Measurements from ENCODE around the gene HNF1B. TPM values are rescaled to one million over a fixed set of nuclear protein-coding genes. Genes with fewer than 3 reads are reported as not detected.

HNF1B gene
- total and polyA plus RNA-seq, 7 experiments from 2014 or later: 1.4 TPM; not detected in 6

GRCh38 chr17:37725021-37725595 is 19.8 kb downstream of the HNF1B start:
- no peaks in the 10 kb centered on the region for H3K9me3 ChIP-seq (ENCODE audit: control insufficient read depth in 2 of 3, low read length in 3 of 3)
- CTCF ChIA-PET: interaction anchor here (0.9 kb wide), 1 partner anchor 53 kb away, joined by 3 read pairs; no protein-coding TSS in a partner anchor
- H3K27me3 Mint-ChIP-seq: peaks cover 0 to 9% (median 5%) of the 10 kb centered on the region in 5 donors
- H3K4me3 Mint-ChIP-seq: no peak overlapping the region
- no peaks in the 10 kb centered on the region for H3K36me3 Mint-ChIP-seq
- intact Hi-C loops (cut with micrococcal nuclease): no loop called here
- H3K27ac Mint-ChIP-seq: no peak overlapping the region
- ATAC-seq (no peak), DNase-seq (no peak)
- H3K4me3 ChIP-seq (ENCODE audit: low read length): no peak overlapping the region
- no peaks in the 10 kb centered on the region for H3K36me3 ChIP-seq (ENCODE audit: control insufficient read depth in 2 of 3, insufficient read depth in 3 of 3, low read length in 3 of 3)
- H3K27me3 ChIP-seq (ENCODE audit: control insufficient read depth in 2 of 2, insufficient read depth in 2 of 2, low read length in 2 of 2): no peaks in the 10 kb centered on the region
- H3K4me1 ChIP-seq (ENCODE audit: control insufficient read depth in 2 of 2, insufficient read depth in 2 of 2, low read length in 2 of 2): no peaks in the 10 kb centered on the region
- POLR2A ChIA-PET: no interaction called here
- no peak overlapping the region for H3K27ac ChIP-seq (ENCODE audit: low read depth, low read length)
- H3K9me3 Mint-ChIP-seq: no peaks in the 10 kb centered on the region
- no peaks in the 10 kb centered on the region for H3K4me1 Mint-ChIP-seq

DNA sequence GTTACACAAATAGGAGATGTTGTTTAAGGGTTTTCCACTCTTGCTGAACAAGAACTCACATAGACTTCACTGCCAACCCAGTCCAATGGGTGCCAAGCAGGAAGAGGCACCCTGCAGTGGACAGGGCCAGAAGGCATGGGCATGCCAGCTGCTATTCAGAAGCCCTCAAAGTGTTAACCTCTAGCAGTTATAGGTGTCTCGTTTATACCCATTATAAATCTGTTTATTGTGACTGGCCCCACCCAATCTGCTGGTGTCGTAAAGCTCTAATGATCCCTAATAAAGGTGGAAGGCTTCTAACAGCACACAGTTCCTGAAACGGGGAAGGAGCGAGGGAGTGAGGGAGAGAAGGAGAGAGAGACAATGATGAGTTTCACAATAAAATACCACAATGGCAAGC is 23.9 kb downstream of the HNF1B start:
- Mint-ChIP-seq H3K4me3 (no peak overlapping the region), H3K4me1 (peaks cover 0 to 11% (median 0%) of the 10 kb centered on the region in 7 donors), H3K36me3 (no peaks in the 10 kb centered on the region), H3K27me3 (peaks cover 0 to 37% (median 5%) of the 10 kb centered on the region in 5 donors), H3K9me3 (no peaks in the 10 kb centered on the region), H3K27ac (no peak overlapping the region)
- Histone ChIP-seq H3K27ac (ENCODE audit: low read depth, low read length) (no peak overlapping the region), H3K9me3 (ENCODE audit: control insufficient read depth in 2 of 3, low read length in 3 of 3) (no peaks in the 10 kb centered on the region), H3K4me1 (ENCODE audit: control insufficient read depth in 2 of 2, insufficient read depth in 2 of 2, low read length in 2 of 2) (no peaks in the 10 kb centered on the region), H3K4me3 (ENCODE audit: low read length) (no peak overlapping the region), H3K36me3 (ENCODE audit: control insufficient read depth in 2 of 3, insufficient read depth in 3 of 3, low read length in 3 of 3) (no peaks in the 10 kb centered on the region), H3K27me3 (ENCODE audit: control insufficient read depth in 2 of 2, insufficient read depth in 2 of 2, low read length in 2 of 2) (no peaks in the 10 kb centered on the region)
- POLR2A ChIA-PET: no interaction called here
- CTCF ChIA-PET: no interaction called here
- intact Hi-C loops (cut with micrococcal nuclease): no loop called here
- DNase-seq (no peak), ATAC-seq (no peak)

GRCh38 chr17:37719866-37720265 is 25.0 kb downstream of the HNF1B start:
- DNase-seq (no peak), ATAC-seq (no peak)
- CTCF ChIA-PET: no interaction called here
- POLR2A ChIA-PET: no interaction called here
- no peaks in the 10 kb centered on the region for H3K36me3 Mint-ChIP-seq
- Histone ChIP-seq H3K4me1 (ENCODE audit: control insufficient read depth in 2 of 2, insufficient read depth in 2 of 2, low read length in 2 of 2) (no peaks in the 10 kb centered on the region), H3K9me3 (ENCODE audit: control insufficient read depth in 2 of 3, low read length in 3 of 3) (no peaks in the 10 kb centered on the region), H3K27ac (ENCODE audit: low read depth, low read length) (no peak overlapping the region), H3K4me3 (ENCODE audit: low read length) (no peak overlapping the region), H3K36me3 (ENCODE audit: control insufficient read depth in 2 of 3, insufficient read depth in 3 of 3, low read length in 3 of 3) (no peaks in the 10 kb centered on the region), H3K27me3 (ENCODE audit: control insufficient read depth in 2 of 2, insufficient read depth in 2 of 2, low read length in 2 of 2) (no peaks in the 10 kb centered on the region)
- intact Hi-C loops (cut with micrococcal nuclease): no loop called here
- no peak overlapping the region for H3K27ac Mint-ChIP-seq
- peaks cover 5 to 44% (median 9%) of the 10 kb centered on the region in 5 donors for H3K27me3 Mint-ChIP-seq
- H3K4me1 Mint-ChIP-seq: peaks cover 0 to 11% (median 3%) of the 10 kb centered on the region in 7 donors
- no peak overlapping the region for H3K4me3 Mint-ChIP-seq
- no peaks in the 10 kb centered on the region for H3K9me3 Mint-ChIP-seq

GRCh38 chr17:37718324-37719048 is 26.4 kb downstream of the HNF1B start:
- H3K27me3 Mint-ChIP-seq: peaks cover 5 to 54% (median 16%) of the 10 kb centered on the region in 5 donors
- POLR2A ChIA-PET: interaction anchor here (0.7 kb wide), 1 partner anchor 391 kb away, joined by 3 read pairs; no protein-coding TSS in a partner anchor

GRCh38 chr17:37717627-37718323 is 27.1 kb downstream of the HNF1B start:
- ATAC-seq (no peak), DNase-seq (no peak)
- no peak overlapping the region for H3K4me3 ChIP-seq (ENCODE audit: low read length)
- no peak overlapping the region for H3K27ac ChIP-seq (ENCODE audit: low read depth, low read length)
- no peaks in the 10 kb centered on the region for H3K4me1 ChIP-seq (ENCODE audit: control insufficient read depth in 2 of 2, insufficient read depth in 2 of 2, low read length in 2 of 2)
- Mint-ChIP-seq H3K27me3 (peaks cover 5 to 55% (median 16%) of the 10 kb centered on the region in 5 donors), H3K36me3 (no peaks in the 10 kb centered on the region), H3K4me1 (peaks cover 0 to 11% (median 4%) of the 10 kb centered on the region in 7 donors), H3K4me3 (no peak overlapping the region), H3K9me3 (peaks cover 0 to 1% (median 0%) of the 10 kb centered on the region in 11 donors), H3K27ac (peak overlapping the region in 2 of 9 donors; percentile 21 to 72)
- ChIA-PET CTCF (no interaction called here), POLR2A (interaction anchor here (0.7 kb wide), 1 partner anchor 390 kb away, joined by 3 read pairs; no protein-coding TSS in a partner anchor)
- no peaks in the 10 kb centered on the region for H3K27me3 ChIP-seq (ENCODE audit: control insufficient read depth in 2 of 2, insufficient read depth in 2 of 2, low read length in 2 of 2)
- intact Hi-C loops (cut with micrococcal nuclease): no loop called here
- H3K9me3 ChIP-seq (ENCODE audit: control insufficient read depth in 2 of 3, low read length in 3 of 3): no peaks in the 10 kb centered on the region
- H3K36me3 ChIP-seq (ENCODE audit: control insufficient read depth in 2 of 3, insufficient read depth in 3 of 3, low read length in 3 of 3): no peaks in the 10 kb centered on the region

More at GRCh38 chr17:37718324-37719048, 26.4 kb downstream of the HNF1B start:
- intact Hi-C loops (cut with micrococcal nuclease): no loop called here
- H3K4me3 ChIP-seq (ENCODE audit: low read length): no peak overlapping the region
- H3K36me3 ChIP-seq (ENCODE audit: control insufficient read depth in 2 of 3, insufficient read depth in 3 of 3, low read length in 3 of 3): no peaks in the 10 kb centered on the region
- DNase-seq: no peak
- ATAC-seq: no peak
- Mint-ChIP-seq H3K9me3 (no peaks in the 10 kb centered on the region), H3K4me3 (no peak overlapping the region), H3K36me3 (no peaks in the 10 kb centered on the region), H3K4me1 (peaks cover 0 to 11% (median 4%) of the 10 kb centered on the region in 7 donors), H3K27ac (no peak overlapping the region)
- no peak overlapping the region for H3K27ac ChIP-seq (ENCODE audit: low read depth, low read length)
- no peaks in the 10 kb centered on the region for H3K27me3 ChIP-seq (ENCODE audit: control insufficient read depth in 2 of 2, insufficient read depth in 2 of 2, low read length in 2 of 2)
- CTCF ChIA-PET: no interaction called here
- H3K4me1 ChIP-seq (ENCODE audit: control insufficient read depth in 2 of 2, insufficient read depth in 2 of 2, low read length in 2 of 2): no peaks in the 10 kb centered on the region
- H3K9me3 ChIP-seq (ENCODE audit: control insufficient read depth in 2 of 3, low read length in 3 of 3): no peaks in the 10 kb centered on the region

GRCh38 chr17:37714897-37715296 is 30.0 kb downstream of the HNF1B start:
- no peak overlapping the region for H3K4me3 Mint-ChIP-seq
- ATAC-seq: no peak
- no peak overlapping the region for H3K27ac ChIP-seq (ENCODE audit: low read depth, low read length)
- no peaks in the 10 kb centered on the region for H3K36me3 ChIP-seq (ENCODE audit: control insufficient read depth in 2 of 3, insufficient read depth in 3 of 3, low read length in 3 of 3)
- no peak for DNase-seq
- peaks cover 0 to 11% (median 4%) of the 10 kb centered on the region in 7 donors for H3K4me1 Mint-ChIP-seq
- ChIA-PET POLR2A (no interaction called here), CTCF (no interaction called here)
- no peak overlapping the region for H3K27ac Mint-ChIP-seq
- no peaks in the 10 kb centered on the region for H3K9me3 ChIP-seq (ENCODE audit: control insufficient read depth in 2 of 3, low read length in 3 of 3)
- no peak overlapping the region for H3K4me3 ChIP-seq (ENCODE audit: low read length)
- peaks cover 0 to 1% (median 0%) of the 10 kb centered on the region in 11 donors for H3K9me3 Mint-ChIP-seq
- peaks cover 0 to 4% of the 10 kb centered on the region in 2 donors for H3K27me3 ChIP-seq (ENCODE audit: control insufficient read depth in 2 of 2, insufficient read depth in 2 of 2, low read length in 2 of 2)
- intact Hi-C loops (cut with micrococcal nuclease): no loop called here
- peaks cover 18 to 55% (median 22%) of the 10 kb centered on the region in 5 donors for H3K27me3 Mint-ChIP-seq
- H3K4me1 ChIP-seq (ENCODE audit: control insufficient read depth in 2 of 2, insufficient read depth in 2 of 2, low read length in 2 of 2): no peaks in the 10 kb centered on the region
- no peaks in the 10 kb centered on the region for H3K36me3 Mint-ChIP-seq

Measured in naive thymus-derived CD4-positive, alpha-beta T cell (primary cell).